Neutrophil (primary cell): ENCODE data around the gene GGNBP2.
"Not testable (repeated sequence)": the region's sequence is repeated elsewhere in the genome, so short reads cannot be mapped to it uniquely, and the experiment has no call there.

Source experiments
- H3K27ac ChIP-seq: fragments of 200-600 bp; sonication (generic); 2 replicates; pipeline ENCODE4 v1.5.1; 2016; ENCODE audit warnings: mild to moderate bottlenecking, moderate library complexity
- H3K27me3 ChIP-seq: fragments of 200-600 bp; sonication (generic); 2 replicates; pipeline ENCODE4 v1.6.0; 2016; ENCODE audit warnings: mild to moderate bottlenecking
- H3K36me3 ChIP-seq: fragments of 200-600 bp; sonication (generic); 2 replicates; pipeline ENCODE4 v1.5.1; 2017
- H3K4me1 ChIP-seq, 2 experiments: fragments of 200-600 bp in 1 of 2; sonication (generic) in 1 of 2; 1 replicate in 1 of 2; 2 replicates in 1 of 2; pipeline versions ENCODE4 v1.5.1 to v1.6.1; 2013 to 2016; ENCODE audit warnings: low read depth in 1 of 2, low read length in 1 of 2, mild to moderate bottlenecking in 1 of 2, moderate library complexity in 1 of 2; ENCODE audit not compliant: control insufficient read depth in 1 of 2, insufficient read depth in 1 of 2
- H3K4me3 ChIP-seq, 2 experiments: fragments of 200-600 bp in 1 of 2; sonication (generic) in 1 of 2; 1 replicate in 1 of 2; 2 replicates in 1 of 2; pipeline ENCODE4 v1.5.1; 2013 to 2016; ENCODE audit warnings: low read depth in 1 of 2, low read length in 1 of 2, mild to moderate bottlenecking in 1 of 2, moderate library complexity in 1 of 2
- H3K9me3 ChIP-seq: fragments of 200-600 bp; sonication (generic); 2 replicates; pipeline ENCODE4 v1.5.1; 2016
- TF ChIP-seq, protein P1 (sequence below): fragments of 200-600 bp; sonication (generic); IDR thresholded peaks from 2 replicates; pipeline ENCODE4 v1.5.1; 2016; ENCODE audit warnings: antibody characterized with exemption

GGNBP2 gene

GRCh38 chr17:36600936-36601302, 56.2 kb downstream of the GGNBP2 start:
- Histone ChIP-seq H3K9me3 (no peaks in the 10 kb centered on the region), H3K27ac (peak overlapping the region; percentile 55), H3K4me1 (peaks cover 35% of the 10 kb centered on the region in 2 experiments), H3K27me3 (no peaks in the 10 kb centered on the region), H3K36me3 (no peaks in the 10 kb centered on the region), H3K4me3 (peak overlapping the region; percentile 80 to 91)
- TF ChIP-seq, protein P1, sequence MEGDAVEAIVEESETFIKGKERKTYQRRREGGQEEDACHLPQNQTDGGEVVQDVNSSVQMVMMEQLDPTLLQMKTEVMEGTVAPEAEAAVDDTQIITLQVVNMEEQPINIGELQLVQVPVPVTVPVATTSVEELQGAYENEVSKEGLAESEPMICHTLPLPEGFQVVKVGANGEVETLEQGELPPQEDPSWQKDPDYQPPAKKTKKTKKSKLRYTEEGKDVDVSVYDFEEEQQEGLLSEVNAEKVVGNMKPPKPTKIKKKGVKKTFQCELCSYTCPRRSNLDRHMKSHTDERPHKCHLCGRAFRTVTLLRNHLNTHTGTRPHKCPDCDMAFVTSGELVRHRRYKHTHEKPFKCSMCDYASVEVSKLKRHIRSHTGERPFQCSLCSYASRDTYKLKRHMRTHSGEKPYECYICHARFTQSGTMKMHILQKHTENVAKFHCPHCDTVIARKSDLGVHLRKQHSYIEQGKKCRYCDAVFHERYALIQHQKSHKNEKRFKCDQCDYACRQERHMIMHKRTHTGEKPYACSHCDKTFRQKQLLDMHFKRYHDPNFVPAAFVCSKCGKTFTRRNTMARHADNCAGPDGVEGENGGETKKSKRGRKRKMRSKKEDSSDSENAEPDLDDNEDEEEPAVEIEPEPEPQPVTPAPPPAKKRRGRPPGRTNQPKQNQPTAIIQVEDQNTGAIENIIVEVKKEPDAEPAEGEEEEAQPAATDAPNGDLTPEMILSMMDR = no peak

DNA sequence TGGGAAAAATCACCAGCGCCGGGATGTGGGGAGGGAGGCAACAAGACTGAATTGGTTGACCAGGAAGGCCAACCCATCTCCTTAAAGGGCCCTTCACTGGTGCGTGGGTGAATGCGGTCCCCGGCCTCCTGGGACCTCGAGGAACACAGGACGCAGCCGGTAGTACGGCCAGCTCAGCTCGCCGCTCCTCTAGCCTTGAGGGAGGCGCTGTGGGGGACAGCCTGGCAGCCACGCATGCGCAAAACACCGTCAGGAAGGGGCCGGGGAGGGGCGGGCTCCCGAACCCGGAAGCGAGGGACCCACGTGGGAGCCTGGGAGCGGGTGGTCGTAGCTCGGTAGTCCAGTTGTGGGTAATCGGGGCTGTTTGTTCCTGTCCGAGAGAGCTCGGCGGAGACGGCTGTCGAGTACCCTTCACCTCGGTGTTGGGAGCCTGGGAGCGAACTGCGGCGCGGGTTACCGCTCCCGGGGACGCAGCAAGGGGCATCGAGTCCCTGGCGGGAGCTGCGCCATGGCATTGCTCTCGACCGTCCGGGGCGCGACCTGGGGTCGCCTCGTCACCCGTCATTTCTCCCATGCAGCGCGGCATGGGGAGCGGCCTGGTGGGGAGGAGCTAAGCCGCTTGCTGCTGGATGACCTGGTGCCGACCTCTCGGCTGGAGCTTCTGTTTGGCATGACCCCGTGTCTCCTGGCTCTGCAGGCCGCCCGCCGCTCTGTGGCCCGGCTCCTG, 56.7 kb downstream of the GGNBP2 start, which contains the start of gene MRM1:
Gene MRM1, plus strand, starts transcription at position 281 of the 727 bp plus-strand sequence. Its CDS starts 228 bp downstream, at position 509.
- TF ChIP-seq, protein P1 = peak; percentile 35
- Histone ChIP-seq H3K27ac (peak within 1 kb of the TSS; percentile 55), H3K36me3 (no peaks in the 10 kb centered on the region)

GRCh38 chr17:36602030-36602748, 57.5 kb downstream of the GGNBP2 start:
- TF ChIP-seq, protein P1 = no peak
- H3K27me3 ChIP-seq = no peaks in the 10 kb centered on the region
- no peaks in the 10 kb centered on the region for H3K9me3 ChIP-seq
- H3K4me3 ChIP-seq = peak overlapping the region; percentile 80 to 91
- H3K4me1 ChIP-seq = peaks cover 35% of the 10 kb centered on the region in 2 experiments
- peak overlapping the region; percentile 55 for H3K27ac ChIP-seq
- H3K36me3 ChIP-seq = no peaks in the 10 kb centered on the region

More for the DNA sequence above, 56.7 kb downstream of the GGNBP2 start, which contains the start of gene MRM1:
- Histone ChIP-seq H3K4me1 (peaks cover 35% of the 10 kb centered on the region in 2 experiments), H3K4me3 (peak within 1 kb of the TSS; percentile 80 to 91), H3K27me3 (no peaks in the 10 kb centered on the region), H3K9me3 (no peaks in the 10 kb centered on the region)

DNA sequence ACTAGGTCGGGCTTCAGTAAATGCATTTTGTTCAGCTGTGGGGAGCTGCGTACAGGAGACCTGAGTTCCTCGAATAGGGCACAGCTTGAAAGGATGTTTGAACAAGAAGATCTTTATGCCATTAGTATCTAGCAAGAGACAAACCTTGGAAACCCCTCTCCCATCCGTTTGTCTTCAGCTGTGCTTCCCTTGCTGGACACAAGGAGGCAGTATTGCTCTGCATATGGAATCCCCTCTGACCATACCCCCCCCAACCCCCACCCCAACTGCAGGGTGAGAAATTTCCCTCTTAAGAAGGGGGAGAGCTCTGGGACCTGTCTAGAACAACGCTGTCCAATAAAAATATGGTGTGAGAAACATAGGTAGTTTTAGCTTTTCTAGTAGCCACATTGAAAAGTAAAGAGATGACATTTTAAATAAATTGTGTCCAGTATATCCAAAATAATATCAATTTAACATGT, 58.2 kb downstream of the GGNBP2 start:
- TF ChIP-seq, protein P1 = peak; percentile 69
- H3K36me3 ChIP-seq = no peaks in the 10 kb centered on the region
- H3K4me3 ChIP-seq = peak overlapping the region in 1 of 2 experiments; percentile 91
- H3K4me1 ChIP-seq = peaks cover 35 to 36% of the 10 kb centered on the region in 2 experiments
- H3K27me3 ChIP-seq = no peaks in the 10 kb centered on the region
- H3K9me3 ChIP-seq = no peaks in the 10 kb centered on the region
- no peak overlapping the region for H3K27ac ChIP-seq

GRCh38 chr17:36605028-36605427, 60.3 kb downstream of the GGNBP2 start:
- peaks cover 50 to 52% of the 10 kb centered on the region in 2 experiments for H3K4me1 ChIP-seq
- H3K9me3 ChIP-seq, H3K4me3 ChIP-seq, H3K27me3 ChIP-seq, H3K36me3 ChIP-seq, H3K27ac ChIP-seq: not testable (repeated sequence)

- H3K9me3 ChIP-seq = no peaks in the 10 kb centered on the region
- H3K4me1 ChIP-seq = peaks cover 24% of the 10 kb centered on the region in 2 experiments
- no peaks in the 10 kb centered on the region for H3K27me3 ChIP-seq
- TF ChIP-seq, protein P1 = no peak
- H3K36me3 ChIP-seq = no peaks in the 10 kb centered on the region
- H3K4me3 ChIP-seq = no peak overlapping the region
- H3K27ac ChIP-seq = no peak overlapping the region
Measured at GRCh38 chr17:36608280-36608679, 63.6 kb downstream of the GGNBP2 start.
